Measurements from ENCODE around the gene RMDN3.

- TF ChIP-seq POLR2A (IDR thresholded peaks at IDR 0.05), result no peak
- no peak for TF ChIP-seq CTCF (IDR thresholded peaks at IDR 0.05)
Measured at GRCh38 chr15:40776537-40777141, 21.6 kb upstream of the RMDN3 start.
